GM18520 (cell line): ENCODE measurements around the gene ZKSCAN3.
"Not testable (repeated sequence)": the region's sequence is repeated elsewhere in the genome, so short reads cannot be mapped to it uniquely, and the experiment has no call there.

Source experiments
- ATAC-seq: cut with Tn5 transposase; IDR thresholded peaks from one replicate; pipeline ENCODE4 v1.9.1; 2021; ENCODE audit not compliant: unreplicated experiment

The ZKSCAN3 gene

GRCh38 chr6:28349892-28350737, at the start of gene ZKSCAN3:
Gene ZKSCAN3 (plus strand): TSS chr6:28349947. CDS start chr6:28359587, 9,640 bp downstream.
- peak; percentile 93 for ATAC-seq

DNA sequence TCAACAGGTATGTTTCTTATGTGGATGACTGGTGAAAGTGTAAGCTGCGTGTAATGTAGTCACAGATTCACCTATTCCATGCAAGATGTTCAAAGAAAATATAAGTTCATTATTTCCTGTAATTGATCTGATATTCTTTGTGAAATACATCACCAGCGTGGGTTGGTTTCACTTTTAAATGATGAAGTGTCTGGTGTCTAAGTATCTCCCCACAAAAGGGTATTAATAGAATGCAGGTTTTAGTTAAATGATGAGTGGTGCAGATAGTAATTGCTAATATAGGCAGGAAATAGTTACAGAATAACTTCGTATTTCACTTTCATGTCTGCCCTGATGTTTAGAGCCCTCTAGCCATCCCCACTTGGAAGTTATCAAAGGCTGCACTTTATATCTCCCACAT, 46.2 kb upstream of the ZKSCAN3 start:
- no peak for ATAC-seq

GRCh38 chr6:28306363-28306762, 43.4 kb upstream of the ZKSCAN3 start:
- not testable (repeated sequence) for ATAC-seq

DNA sequence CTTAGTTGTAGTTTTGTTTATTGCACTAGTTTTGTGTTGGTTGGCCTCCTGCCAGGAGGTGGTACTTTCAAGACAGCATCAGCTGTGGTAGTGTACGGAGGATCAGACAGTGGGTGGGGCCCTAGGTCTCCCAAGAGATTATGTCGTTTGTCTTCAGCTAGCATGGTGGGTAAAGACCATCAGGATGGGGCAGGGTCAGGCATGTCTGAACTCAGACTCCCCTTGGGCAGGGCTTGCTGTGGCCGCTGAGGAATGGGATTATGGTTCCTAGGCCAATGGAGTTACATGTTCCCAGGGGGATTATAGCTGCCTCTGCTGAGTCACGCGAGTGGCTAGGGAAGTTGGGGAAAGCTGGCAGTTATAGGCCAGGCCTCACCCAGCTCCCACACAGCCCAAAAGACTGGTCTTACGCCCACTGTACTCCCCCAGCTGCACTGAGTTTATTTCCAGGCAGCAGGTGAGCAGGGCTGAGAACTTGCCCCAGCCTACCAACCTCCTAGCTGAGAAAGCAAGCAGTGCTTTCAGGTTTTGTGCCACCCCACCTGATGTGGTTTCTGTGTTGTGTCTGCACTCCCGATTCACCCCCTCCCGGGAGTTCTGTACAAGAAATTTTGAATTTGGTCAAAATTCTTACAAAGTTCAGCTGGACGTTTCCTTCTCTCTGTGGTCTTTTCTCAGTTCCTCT, 38.5 kb upstream of the ZKSCAN3 start:
- ATAC-seq, result no peak

DNA sequence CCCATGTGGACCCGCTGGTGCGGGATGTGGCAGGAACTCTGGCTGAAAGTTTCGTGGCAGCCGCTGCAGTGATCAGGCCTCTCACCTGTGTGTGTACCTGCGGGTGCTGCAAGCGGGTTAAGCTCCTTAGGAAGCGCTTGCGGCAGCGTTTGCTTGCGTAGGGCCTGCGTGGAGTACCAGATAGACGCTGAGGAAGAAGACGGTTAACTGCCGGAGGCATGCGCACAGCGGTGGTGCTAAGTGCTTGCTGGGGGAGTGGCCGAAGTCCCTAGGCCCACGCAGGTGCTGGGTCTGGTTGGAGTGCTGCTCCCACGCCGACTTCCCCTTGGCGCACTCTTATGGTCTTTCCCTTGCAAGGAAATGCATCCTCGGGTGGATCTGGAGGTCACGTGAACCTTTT, 36.8 kb upstream of the ZKSCAN3 start:
- ATAC-seq, result no peak

DNA sequence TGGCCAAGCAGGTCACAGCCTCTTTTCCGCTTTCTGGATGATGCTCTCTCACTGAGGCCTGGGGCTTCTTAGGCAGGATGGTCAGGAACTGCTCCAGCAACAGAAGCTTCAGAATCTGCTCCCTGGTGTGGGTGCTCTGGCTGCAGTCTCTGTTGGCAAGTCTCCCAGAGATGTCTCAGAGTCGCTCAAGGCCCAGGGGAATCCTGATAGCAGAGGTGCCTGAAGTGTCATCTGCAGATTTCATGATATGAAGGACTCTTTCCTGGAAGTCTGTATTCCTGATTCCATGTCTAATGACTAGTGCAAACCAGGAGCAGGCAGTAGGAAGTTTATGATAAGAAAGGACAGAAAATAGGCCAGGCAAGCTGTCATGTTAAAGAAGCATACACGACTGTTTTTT, 34.1 kb upstream of the ZKSCAN3 start:
- ATAC-seq, result no peak

GRCh38 chr6:28317866-28318265, 31.9 kb upstream of the ZKSCAN3 start:
- not testable (repeated sequence) for ATAC-seq

DNA sequence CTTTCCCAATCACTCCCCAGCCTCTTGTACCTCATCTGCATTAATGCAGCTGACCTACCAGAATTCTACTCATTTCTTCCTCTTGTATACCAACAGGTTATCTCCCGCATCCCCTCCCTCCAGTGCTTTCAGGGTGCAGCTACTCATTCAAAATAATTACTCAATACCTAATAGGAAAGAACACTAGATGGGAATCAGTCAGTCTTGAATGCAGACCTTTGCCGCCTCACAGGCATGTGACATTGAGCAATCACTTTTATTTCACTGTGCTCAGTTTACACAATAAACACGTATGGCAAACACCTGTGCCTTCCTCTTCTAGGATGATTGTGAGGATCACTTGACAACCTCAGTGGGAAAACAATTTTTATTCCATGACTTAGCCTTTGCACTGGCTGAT, 27.1 kb upstream of the ZKSCAN3 start:
- ATAC-seq, result no peak

- ATAC-seq, result no peak
Measured at GRCh38 chr6:28323813-28324424, 25.8 kb upstream of the ZKSCAN3 start.

DNA sequence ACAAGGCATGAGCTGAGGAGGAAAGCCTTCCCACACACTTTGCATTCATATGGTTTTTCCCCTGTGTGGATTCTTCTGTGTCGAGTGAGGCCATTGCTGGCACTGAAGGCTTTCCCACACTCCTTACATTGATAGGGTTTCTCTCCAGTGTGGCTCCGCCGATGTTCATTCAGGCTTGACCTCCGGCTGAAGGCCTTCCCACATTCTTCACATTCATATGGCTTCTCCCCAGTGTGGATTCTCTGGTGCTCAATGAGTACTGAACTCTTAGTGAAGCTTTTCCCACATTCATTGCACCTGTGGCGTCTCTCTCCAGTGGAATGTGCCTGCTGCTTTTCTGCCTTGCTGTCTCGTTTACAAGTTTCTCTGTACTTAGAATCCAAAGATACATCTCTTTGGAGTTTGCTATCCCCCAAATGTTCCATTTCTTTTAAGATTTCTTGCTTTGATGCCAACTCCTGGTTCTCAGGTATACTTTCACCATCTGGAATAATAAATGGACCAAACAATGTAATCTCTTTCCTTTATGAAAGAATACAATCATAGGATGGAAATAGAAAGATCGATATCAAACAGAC, 23.3 kb upstream of the ZKSCAN3 start:
- ATAC-seq, result no peak

GRCh38 chr6:28330041-28330440, 19.7 kb upstream of the ZKSCAN3 start:
- ATAC-seq, result no peak

DNA sequence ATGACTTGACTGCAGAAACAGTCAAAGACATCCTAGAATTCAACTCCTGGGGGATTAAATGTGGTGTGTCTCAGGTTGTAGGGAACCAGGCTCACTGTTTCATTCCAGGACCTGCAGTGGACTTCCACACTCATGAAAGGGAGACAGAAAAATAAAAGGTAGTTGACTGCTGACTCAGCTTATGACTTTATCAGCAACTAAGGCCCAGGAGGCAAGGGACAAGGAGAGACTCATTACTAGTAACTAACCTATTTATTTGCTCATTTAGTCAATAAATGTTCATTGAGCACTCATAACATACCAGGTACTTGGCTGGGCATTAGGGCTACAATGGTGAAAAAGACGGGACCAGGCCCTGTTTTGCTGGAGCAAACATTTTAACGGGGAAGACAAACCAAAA, 16.7 kb upstream of the ZKSCAN3 start:
- no peak for ATAC-seq

- ATAC-seq, result no peak
Measured at GRCh38 chr6:28333599-28334018, 16.1 kb upstream of the ZKSCAN3 start.

- ATAC-seq, result no peak
Measured at GRCh38 chr6:28334286-28335039, 15.3 kb upstream of the ZKSCAN3 start.

DNA sequence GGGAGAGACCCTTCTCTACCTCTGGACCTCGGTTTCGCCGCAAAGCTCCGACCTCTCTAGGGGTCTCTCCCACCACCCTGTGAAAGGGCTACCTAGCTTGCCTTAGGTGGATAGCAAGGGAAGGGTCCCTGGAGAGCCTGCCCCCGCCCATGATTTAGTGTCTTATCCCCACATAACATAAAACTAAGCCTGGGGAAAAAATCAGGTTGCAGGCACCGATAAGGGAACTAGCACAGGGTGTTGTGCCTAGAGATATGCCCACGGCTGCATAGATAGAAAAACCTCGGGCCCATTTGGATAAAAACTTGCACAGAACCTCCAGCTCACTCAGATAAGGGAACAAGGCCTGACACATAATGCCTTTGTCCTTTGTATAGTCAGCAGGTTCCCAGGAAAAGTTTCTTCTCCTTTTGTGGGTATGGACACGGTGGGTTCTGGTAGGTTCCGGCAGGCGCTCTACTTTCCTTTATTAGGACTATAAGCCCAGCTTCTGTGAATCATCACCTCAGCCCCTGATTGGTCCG, 14.6 kb upstream of the ZKSCAN3 start:
- ATAC-seq, result no peak

DNA sequence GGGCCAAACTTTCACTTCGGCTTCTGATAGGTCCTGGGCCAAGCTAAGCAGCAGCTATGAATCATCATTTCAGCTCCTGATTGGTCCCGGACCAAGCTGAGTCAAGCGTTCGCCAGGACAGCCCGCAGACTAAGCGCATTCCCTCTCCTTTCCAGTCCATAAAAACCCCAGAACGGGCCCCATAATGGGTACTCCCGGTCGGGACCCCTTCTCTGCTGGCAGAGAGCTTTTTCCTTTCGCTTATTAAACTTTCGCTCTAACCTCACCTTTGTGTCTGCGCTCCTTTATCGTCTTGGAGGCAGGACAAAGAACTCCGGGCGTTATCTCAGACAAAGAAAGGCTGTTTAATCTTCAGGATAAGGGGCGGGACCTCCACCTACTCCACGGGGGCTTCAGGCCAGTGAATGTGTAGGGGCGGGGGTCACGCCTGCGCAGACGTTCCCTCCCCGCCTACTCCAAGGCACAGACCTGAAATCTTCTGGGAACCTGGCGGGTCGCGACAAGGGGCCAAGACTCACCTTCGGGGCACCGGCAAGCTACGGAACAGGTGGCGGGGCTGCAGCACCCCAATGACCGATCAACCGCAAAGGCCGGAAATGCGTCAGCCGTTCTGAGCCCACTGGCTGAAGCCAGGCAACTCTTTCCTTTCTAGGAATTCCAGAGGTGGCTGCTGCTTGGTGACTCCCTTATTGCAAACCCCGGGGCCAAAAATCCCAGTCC, 14.0 kb upstream of the ZKSCAN3 start, which contains the start of gene ZSCAN31:
ZSCAN31 (minus strand) TSS at position 585 of the 720 bp plus-strand sequence. CDS start 6,465 bp downstream, outside the sequence.
- ATAC-seq, result peak; percentile 74

DNA sequence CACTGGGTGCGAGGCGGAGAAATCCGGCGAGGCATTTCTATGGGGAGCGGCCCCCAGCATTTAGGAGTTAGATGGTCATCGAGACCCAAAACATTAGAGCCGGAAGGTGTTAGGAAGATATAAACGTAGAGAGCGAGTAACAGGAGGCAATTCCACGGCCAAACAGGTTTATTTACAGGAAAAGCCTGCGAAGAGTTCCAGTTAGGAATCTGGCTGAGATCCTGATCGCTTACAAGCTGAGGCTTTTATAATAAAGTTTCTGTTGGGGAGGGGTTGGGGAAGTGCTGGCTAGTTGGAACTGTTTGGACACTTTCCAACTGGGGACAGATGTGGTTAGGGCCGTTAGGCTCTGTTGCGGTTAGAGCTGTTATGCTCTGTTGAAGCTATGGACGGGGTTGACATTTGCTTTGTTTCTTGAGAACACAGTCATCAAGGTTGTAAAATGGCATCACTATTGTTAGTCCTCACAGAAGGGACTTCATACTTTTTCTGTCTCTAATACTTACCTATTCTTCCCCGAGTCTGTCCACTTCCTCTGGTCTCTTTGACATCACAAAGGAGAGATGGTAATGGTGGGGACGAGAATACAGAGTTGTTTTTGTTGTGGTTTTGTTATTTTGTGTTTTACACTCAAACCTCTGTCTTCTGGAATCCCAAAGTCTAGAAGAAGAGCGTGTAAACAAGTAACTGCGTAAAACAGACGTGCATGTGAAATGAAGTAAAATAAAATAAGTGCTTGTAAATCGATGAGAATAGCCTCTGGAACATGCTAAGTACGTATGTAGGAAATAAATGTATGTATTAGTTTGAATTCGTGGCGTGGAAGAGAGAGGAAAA, 13.2 kb upstream of the ZKSCAN3 start:
- no peak for ATAC-seq

DNA sequence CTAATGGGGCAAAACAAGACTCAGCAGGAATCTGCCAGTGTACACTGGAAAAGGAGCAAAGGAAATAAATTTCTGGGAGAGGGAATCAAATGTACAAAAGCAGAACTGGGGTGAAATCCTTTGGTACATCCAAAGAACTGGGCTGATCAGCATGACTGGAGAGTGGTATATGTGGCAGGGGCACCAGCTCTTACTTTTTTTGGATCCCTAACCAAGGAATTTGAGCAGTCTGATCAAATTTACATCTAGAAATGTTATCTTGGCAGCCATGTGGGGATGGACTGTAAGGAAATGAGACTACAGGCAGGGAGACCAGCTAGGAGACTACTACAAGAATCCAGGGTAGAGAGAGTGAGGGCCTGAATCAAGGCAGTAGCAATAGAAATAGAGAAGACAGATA, 12.6 kb upstream of the ZKSCAN3 start:
- no peak for ATAC-seq
